Stomach (tissue), 9 donors: Measurements from ENCODE around the gene DIP2A. TPM values are rescaled to one million over a fixed set of nuclear protein-coding genes. Genes with fewer than 3 reads are reported as not detected.
A peak's percentile ranks its signal among the peaks of the same experiment; 100 is the strongest.

ENCODE experiments used
- DNase-seq, 2 donors: peaks; one replicate each; pipeline versions ENCODE4 v3.0.0 to v3.0.0-alpha.2; 2013 to 2019
- H3K27ac ChIP-seq, 5 donors: fragments of 200-600 bp in 4 of 5; sonication (generic) in 4 of 5; one replicate each; pipeline ENCODE4 v1.5.1; 2013 to 2019; ENCODE audit warnings: mild to moderate bottlenecking in 1 of 5, moderate library complexity in 1 of 5
- H3K27me3 ChIP-seq, 3 donors: fragments of 200-600 bp; sonication (generic); one replicate each; pipeline ENCODE4 v1.5.1; 2017 to 2019; ENCODE audit warnings: mixed run types in 1 of 3
- H3K36me3 ChIP-seq, 4 donors: fragments of 200-600 bp; sonication (generic); 1 replicate in 3 of 4; 2 replicates in 1 of 4; pipeline ENCODE4 v1.5.1; 2016 to 2019
- H3K4me1 ChIP-seq, 4 donors: fragments of 200-600 bp; sonication (generic); one replicate each; pipeline ENCODE4 v1.5.1; 2016 to 2019
- H3K4me3 ChIP-seq, 4 donors: fragments of 200-600 bp; sonication (generic) in 3 of 4; one replicate each; pipeline ENCODE4 v1.5.1; 2016 to 2019; ENCODE audit warnings: mild to moderate bottlenecking in 1 of 4
- H3K9me3 ChIP-seq, 4 donors: fragments of 200-600 bp; sonication (generic); one replicate each; pipeline ENCODE4 v1.5.1; 2016 to 2019
- CTCF ChIP-seq, 7 experiments: fragments of 450-650 bp in 4 of 7; fragments of 200-600 bp in 3 of 7; sonication (generic) in 3 of 7; IDR thresholded peaks; one replicate each; pipeline ENCODE4 v1.5.1; 2016 to 2019; ENCODE audit warnings: antibody characterized with exemption in 7 of 7, control low read depth in 2 of 7, mild to moderate bottlenecking in 1 of 7
- EP300 ChIP-seq: sonication (generic); formaldehyde crosslinking; IDR thresholded peaks from one replicate; pipeline ENCODE4 v1.6.1; 2017; ENCODE audit warnings: antibody characterized with exemption
- POLR2A ChIP-seq, 4 donors: fragments of 450-650 bp; IDR thresholded peaks; one replicate each; pipeline ENCODE4 v1.6.1; 2016; ENCODE audit warnings: antibody characterized with exemption in 4 of 4, control low read depth in 2 of 4, mild to moderate bottlenecking in 1 of 4, moderate library complexity in 1 of 4
- POLR2AphosphoS5 ChIP-seq, 3 donors: sonication (generic); formaldehyde crosslinking; IDR thresholded peaks; one replicate each; pipeline ENCODE4 v1.6.1; 2016; ENCODE audit warnings: antibody characterized with exemption in 3 of 3
- WGBS, 5 donors: extraction: QIAGEN DNeasy Blood & Tissue Kit in 3 of 5; methylation state at CpG; one replicate each; pipeline versions ENCODE4 v1.1.5 to v1.1.7; 2013 to 2018; 5-methylcytosine and 5-hydroxymethylcytosine counted together
- intact Hi-C: fragments of 100-400 bp; cut with DNase I; formaldehyde crosslinking; loops from one replicate; pipeline ENCODE4 v1.15.1; 2023; ENCODE audit warnings: low total_unique reads
- polyA plus RNA-seq, 3 donors: library from polyadenylated mRNA; stranded (reverse); fragments of 200-250 nt; gene quantifications; one replicate each; pipeline ENCODE4 v1.2.3, GENCODE V29; 2013
- total RNA-seq, 5 donors: library from RNA; depleted of rRNA; stranded (reverse); fragments of >200 nt; gene quantifications; one replicate each; pipeline versions ENCODE4 v1.1.0 to v1.2.3, GENCODE V29; 2014 to 2016
- donor health status: healthy with polysubstance abuse.
- donor health status: Bipolar disorder and iron deficiency.
- donor health status: healthy.

DIP2A gene
- total and polyA plus RNA-seq, 8 donors: 7.3 to 122 (median 51.0) TPM

GRCh38 chr21:46532080-46532479, 73.4 kb downstream of the DIP2A start:
- DNase-seq: peak in 1 of 2 donors; percentile 27
- Histone ChIP-seq H3K4me3 (no peak overlapping the region), H3K27ac (no peak overlapping the region), H3K4me1 (no peaks in the 10 kb centered on the region), H3K9me3 (no peaks in the 10 kb centered on the region), H3K36me3 (peaks cover 10 to 79% (median 79%) of the 10 kb centered on the region in 4 donors), H3K27me3 (no peaks in the 10 kb centered on the region)
- intact Hi-C loops: no loop called here
- 79 to 89% (median 81%) methylated on average over 7 of the region's 7 CpGs for WGBS, 5 donors
- no peak for TF ChIP-seq POLR2A (IDR thresholded peaks at IDR 0.05)
- no peak for TF ChIP-seq POLR2AphosphoS5 (IDR thresholded peaks at IDR 0.05)
- no peak for TF ChIP-seq EP300
- TF ChIP-seq CTCF (IDR thresholded peaks at IDR 0.05): no peak

GRCh38 chr21:46537026-46537425, 78.3 kb downstream of the DIP2A start:
- intact Hi-C loops: no loop called here
- TF ChIP-seq EP300 (no peak), POLR2A (IDR thresholded peaks at IDR 0.05) (no peak), CTCF (IDR thresholded peaks at IDR 0.05) (no peak), POLR2AphosphoS5 (IDR thresholded peaks at IDR 0.05) (no peak)
- H3K4me1 ChIP-seq: no peaks in the 10 kb centered on the region

GRCh38 chr21:46538262-46538661, 79.6 kb downstream of the DIP2A start:
- no peak for TF ChIP-seq POLR2A (IDR thresholded peaks at IDR 0.05)
- no peak for TF ChIP-seq POLR2AphosphoS5 (IDR thresholded peaks at IDR 0.05)
- TF ChIP-seq EP300: no peak
- no peak for TF ChIP-seq CTCF (IDR thresholded peaks at IDR 0.05)
- no peaks in the 10 kb centered on the region for H3K27me3 ChIP-seq
- no peak for DNase-seq
- H3K27ac ChIP-seq: no peak overlapping the region
- intact Hi-C loops: no loop called here
- 88 to 95% (median 94%) methylated on average over 15 to 16 of the region's 16 CpGs for WGBS, 5 donors
- no peaks in the 10 kb centered on the region for H3K4me1 ChIP-seq
- peaks cover 54 to 100% (median 98%) of the 10 kb centered on the region in 4 donors for H3K36me3 ChIP-seq
- no peak overlapping the region for H3K4me3 ChIP-seq
- H3K9me3 ChIP-seq: no peaks in the 10 kb centered on the region

More at GRCh38 chr21:46537026-46537425, 78.3 kb downstream of the DIP2A start:
- Histone ChIP-seq H3K36me3 (peaks cover 48 to 99% (median 98%) of the 10 kb centered on the region in 4 donors), H3K27ac (no peak overlapping the region), H3K27me3 (no peaks in the 10 kb centered on the region), H3K4me3 (no peak overlapping the region), H3K9me3 (no peaks in the 10 kb centered on the region)
- DNase-seq: no peak
- WGBS, 5 donors: 80 to 95% (median 86%) methylated on average over 6 of the region's 6 CpGs

GRCh38 chr21:46538851-46539666, 80.4 kb downstream of the DIP2A start:
- no peaks in the 10 kb centered on the region for H3K4me1 ChIP-seq
- H3K9me3 ChIP-seq: no peaks in the 10 kb centered on the region
- no peak for TF ChIP-seq POLR2A (IDR thresholded peaks at IDR 0.05)
- 92 to 99% (median 97%) methylated on average over 7 to 11 of the region's 11 CpGs for WGBS, 5 donors
- H3K27me3 ChIP-seq: no peaks in the 10 kb centered on the region
- intact Hi-C loops: no loop called here
- no peak overlapping the region for H3K27ac ChIP-seq
- H3K4me3 ChIP-seq: no peak overlapping the region
- peaks cover 54 to 100% (median 98%) of the 10 kb centered on the region in 4 donors for H3K36me3 ChIP-seq
- no peak for DNase-seq
